Tongue (tissue), 2 donors: ENCODE results near the gene DYRK1A. TPM values are rescaled to one million over a fixed set of nuclear protein-coding genes. Genes with fewer than 3 reads are reported as not detected.

ENCODE experiments used
- DNase-seq: peaks from one replicate; pipeline ENCODE4 v3.0.0-alpha.2; 2015
- total RNA-seq: library from RNA; depleted of rRNA; stranded (reverse); fragments of >200 nt; gene quantifications from one replicate; pipeline ENCODE4 v1.2.3, GENCODE V29; 2014

The DYRK1A gene
- total RNA-seq, 1 donor from 2014 or later: 150 TPM

DNA sequence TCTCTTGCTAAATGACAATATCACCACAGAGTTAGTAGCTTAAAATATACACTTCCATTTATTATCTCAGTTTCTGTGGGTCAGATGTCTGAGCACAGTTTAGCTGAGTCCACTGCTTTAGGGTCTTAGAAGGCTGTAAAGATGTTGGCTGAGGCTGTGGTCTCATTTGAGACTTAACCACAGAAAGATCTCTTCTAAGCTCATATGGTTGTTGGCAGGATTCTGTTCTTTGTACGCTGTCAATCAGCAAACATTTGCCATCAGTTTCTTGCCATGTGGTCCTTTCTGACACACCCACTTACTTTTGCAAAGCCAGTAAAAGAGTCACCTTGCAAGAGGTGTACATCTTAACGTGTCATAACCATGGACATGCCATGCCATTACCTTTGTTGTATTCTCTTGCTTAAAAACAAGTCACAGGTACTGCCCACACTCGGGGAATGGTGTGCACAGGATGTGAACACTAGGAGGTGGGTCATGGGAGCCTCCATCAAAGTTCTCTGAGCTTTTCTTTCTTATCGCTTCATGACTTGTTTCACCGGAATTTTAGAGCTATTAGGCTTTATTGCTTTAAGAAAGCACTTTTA is 18.7 kb downstream of the DYRK1A start:
- DNase-seq: no peak

DNA sequence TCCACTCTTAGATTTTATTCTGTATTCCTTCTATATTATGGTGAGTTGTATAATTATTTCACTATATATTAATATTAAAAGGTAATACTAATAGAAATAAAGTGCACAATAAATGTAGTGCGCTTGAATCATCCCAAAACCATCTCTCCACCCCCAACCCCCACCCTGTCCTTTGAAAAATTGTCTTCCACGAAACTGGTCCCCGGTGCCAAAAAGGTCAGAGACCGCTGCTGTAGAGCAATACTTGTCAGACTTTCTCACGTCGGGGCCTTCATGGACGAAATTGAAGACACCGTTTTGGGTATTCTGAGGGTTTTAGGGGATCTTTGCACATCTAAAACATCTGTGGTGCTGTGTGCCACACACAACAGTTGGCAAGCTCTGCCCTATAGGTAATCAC is 19.6 kb downstream of the DYRK1A start:
- DNase-seq: no peak

DNA sequence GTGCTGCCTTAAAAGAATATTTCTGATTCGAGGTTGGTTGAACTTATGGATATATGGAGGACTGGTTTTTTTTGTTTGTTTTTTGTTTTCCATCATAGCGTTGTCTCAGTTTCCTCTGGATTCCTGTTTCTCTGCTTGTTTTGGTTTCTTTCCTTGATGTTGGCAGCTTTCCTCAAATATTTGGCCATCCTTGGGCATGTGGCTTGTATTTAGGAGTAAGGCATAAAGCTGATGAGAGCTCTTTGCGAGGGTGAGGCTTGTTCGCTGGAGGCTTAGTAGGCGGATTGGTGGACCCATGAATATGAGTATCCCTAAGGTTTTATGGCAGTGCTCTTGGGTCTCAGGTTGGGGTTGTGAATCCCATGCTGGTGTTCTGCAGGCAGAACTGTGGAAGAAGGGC is 22.9 kb downstream of the DYRK1A start:
- DNase-seq: no peak

DNA sequence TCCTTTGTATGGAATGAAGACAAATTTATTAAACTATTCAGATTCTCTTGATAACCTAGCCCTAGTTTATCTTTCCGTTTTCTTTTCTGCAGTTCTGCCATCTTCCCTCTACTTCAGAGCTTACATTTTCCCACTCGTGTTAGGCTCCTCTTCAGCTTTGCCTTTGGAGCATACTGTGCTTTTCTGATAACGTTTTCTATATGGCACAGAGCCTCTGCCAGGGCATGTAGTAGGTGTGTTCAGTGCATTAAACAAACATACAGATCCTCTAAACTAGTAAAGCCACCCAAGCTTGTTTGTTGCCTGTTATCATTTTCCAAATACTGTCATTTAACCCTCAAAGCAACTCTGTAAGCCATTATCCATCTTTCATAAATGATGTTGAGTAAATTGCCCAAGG is 25.1 kb downstream of the DYRK1A start:
- DNase-seq: no peak

DNA sequence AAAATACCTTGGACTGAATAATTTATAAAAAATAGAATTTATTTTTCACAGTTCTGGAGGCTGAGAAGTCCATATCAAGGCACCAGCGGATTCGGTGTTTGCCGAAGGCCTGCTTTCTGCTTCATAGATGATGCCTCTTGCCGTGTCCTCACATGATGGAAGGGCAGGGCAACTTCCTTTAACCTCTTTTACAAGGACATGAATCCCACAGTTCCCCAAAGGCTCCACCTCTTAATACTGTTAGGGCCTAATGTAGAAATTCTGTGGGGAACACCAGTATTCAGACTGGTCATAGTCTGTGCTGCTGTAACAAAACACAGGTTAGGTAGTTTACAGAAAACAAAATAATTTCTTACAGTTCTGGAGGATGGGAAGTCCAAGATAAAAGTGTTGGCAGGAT is 25.9 kb downstream of the DYRK1A start:
- no peak for DNase-seq

DNA sequence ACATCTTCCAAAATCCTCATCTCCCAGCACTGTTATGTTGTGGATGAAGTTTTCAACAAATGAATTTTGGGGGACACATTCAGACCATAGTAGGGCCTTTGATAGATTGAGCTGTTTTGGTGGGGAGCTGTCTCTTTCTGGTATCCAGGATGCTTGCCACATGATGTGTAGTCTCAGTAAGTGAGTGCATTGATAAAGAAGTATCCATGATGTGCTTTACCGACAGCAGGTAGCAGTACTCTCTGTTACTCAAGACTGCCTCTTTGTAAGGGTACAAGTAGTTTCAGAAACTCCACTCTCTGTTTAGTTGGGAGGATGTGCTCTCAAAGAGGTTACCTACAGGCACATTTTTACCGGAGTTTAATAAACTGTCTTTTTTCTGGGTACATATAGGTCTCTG is 26.5 kb downstream of the DYRK1A start:
- DNase-seq: no peak

DNA sequence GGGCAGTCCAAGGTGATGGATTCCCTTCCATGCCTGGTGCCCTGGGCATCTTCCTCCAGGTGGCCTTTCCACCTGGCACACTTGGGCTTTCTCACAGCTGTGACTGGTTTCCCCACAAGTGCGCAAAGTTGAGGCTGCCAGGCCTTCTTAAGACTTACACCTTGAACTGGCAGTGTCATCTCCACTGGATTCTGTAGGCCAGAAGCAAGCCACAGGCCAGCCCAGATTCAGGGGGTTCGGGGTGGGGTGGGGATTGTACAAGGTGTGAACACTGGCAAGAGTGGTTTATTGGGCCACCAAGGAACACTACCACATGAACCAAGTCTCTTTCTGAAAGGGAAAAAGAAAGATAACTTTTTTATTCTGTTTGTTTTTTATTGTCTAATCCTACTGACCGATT is 27.2 kb downstream of the DYRK1A start:
- DNase-seq: no peak

DNA sequence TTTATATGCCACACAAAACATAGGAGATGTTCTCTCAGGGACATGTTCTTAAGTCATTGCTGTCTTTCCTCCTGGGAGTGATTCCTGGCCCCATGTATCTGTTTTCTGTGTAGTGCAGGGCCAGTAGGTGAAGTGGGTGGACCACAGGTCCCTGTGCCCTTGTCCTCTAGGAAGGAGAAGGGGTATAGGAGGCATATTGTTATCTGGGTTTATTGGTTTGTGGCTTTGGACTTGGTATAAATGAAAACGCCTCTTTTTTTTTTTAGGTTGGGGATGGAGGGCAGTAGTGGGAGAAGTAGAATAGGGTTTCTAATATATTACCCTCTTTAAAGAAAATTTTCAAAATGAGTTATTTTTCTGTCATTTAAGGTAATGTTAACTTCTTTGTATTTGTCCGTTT is 29.4 kb downstream of the DYRK1A start:
- DNase-seq: no peak

DNA sequence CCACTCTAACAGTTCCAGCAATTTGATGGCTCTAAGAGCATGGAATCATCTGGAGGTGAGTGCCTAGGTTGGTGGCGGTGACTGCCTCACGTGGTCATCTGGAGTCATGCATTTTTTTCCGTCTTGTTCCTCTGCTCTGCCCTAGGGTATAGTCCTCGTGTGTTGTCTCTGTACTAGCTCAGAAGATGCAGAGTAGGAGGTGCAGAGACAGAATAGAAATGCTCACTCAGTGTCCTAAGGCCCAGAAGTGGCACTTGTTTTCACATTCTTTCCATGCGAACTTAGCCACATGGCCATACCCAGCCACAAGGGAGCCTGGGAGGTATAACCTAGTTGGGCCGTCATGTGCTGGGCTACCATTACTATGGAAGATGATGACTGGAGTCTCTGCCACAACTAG is 30.3 kb downstream of the DYRK1A start:
- DNase-seq: no peak

DNA sequence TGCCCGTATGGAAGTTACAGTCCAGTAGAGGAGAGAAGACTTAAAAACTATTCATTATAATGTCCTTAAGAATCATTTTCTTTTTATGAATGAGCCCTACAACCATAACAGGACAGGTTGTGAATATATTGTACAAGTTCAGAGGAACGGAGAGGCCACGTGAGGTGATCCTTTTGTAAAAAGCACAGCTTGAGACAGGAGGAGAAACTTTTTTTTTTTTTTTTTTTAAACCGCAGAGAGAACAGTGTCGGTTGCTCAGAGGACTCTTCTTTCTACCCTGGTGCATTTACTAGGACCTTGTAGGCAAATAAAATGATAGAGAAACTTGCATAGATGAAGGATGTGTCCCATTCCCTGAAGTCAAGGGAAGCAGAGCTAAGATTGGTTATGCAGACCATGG is 32.1 kb downstream of the DYRK1A start:
- no peak for DNase-seq

DNA sequence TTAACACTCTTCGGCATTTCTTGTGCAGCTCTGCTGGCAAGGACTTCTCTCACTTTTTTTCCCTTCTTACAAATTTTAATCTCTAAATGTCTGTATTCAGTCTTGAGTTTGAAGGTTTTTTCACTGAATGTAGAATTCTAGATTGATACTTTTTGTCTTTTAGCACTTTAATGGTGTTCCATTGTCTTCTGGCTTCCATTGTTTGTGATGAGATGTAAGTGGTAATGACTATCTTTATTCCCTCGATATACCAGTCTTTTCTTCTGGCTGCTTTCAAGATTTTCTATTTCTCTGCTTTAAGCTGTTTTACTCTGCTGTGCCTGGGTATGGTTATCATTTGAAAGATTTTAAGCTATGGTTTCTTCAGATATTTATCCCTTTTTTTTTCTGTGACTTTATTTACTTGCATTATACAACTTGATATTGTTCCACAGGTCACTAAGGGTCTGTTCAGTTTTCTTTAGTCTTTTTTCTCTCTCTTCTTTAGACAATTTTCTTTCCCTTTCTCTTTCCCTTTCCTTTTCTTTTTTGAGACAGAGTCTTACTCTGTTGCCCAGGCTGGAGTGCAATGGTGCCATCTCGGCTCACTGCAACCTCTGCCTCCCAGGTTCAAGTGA is 35.8 kb downstream of the DYRK1A start:
- no peak for DNase-seq

DNA sequence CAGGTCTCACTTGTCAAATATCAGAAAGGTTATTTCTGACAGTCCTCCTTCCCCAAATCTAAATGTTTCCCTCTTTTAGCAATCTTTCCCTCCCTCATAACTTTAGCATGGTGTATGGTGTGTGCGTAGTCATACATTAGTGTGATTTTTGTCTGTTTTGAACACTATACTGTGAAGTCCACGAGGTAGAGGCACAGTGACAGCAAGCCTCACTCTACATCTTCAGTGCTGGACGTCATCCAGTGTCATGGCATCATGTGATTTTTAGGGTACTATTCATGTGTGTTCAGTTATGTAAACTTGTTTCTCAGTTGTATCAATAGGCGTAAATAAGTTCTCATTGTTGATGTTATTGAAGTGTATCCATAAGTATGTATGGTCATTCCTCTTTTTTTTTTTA is 39.1 kb downstream of the DYRK1A start:
- DNase-seq: no peak

DNA sequence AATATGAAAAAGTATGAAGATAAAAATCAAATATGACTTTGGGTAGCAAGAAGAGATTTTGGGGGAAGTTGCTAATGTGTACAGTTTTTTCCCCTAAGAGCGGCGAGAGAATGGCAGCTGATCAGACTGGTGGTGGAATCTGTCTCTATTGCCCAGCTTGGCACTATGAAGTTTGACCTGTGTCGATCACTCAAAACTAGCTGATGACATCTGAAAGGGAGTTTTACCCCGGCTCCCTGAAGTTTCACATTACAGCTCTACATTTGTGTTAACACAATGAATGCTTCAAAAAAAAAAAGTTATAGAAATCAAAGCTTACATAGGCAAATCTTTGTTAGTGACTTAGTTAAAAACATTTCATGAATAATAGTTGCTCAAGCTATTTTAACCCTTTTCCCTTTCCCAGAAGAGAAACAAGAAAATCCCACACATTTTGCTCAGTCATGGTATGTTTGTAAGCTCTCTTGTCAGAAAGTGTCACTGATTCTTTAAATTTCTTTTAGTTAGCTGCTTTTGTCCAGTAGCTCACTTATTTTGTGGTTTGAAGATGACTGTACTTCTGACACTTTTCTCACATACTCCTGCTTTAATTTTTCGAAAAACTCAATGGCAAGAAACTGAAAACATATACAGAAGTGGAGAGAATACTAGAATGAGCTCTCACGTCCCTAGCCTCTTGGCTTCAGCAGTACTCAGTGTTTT is 41.3 kb downstream of the DYRK1A start:
- no peak for DNase-seq

DNA sequence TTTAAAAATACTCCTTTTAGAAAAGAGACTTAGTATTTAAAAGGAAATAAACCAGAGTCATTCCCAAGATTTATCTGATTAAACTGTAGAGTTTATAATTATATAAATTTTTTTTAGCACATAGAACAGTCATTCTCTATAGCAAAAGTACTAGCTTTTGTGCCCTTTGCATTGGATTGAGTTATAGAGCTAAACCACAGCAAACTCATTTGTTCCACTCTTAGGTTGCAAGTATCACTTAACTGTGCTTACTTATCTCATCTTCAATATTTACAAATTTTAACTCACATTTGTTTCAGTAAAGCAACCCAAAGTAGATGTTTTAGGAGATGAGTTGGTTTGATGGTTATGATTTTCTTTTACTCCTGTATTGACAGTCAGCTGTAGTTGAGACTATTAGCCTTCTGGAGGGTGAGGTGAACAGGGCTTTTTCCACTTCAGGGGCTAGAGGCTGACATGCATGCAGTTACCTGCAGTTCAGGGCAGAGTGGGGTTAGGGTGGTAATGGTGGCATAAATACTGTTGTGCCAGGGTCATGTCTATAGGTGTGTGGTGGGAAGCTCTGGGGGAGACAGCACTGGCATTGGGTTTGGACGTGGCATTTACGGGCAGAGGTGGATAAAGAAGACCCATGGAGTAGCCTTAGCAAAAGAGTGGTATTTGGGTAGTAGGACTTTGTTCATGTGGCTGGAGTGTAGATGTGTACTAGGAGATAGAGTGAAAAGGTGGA is 42.1 kb downstream of the DYRK1A start:
- no peak for DNase-seq

DNA sequence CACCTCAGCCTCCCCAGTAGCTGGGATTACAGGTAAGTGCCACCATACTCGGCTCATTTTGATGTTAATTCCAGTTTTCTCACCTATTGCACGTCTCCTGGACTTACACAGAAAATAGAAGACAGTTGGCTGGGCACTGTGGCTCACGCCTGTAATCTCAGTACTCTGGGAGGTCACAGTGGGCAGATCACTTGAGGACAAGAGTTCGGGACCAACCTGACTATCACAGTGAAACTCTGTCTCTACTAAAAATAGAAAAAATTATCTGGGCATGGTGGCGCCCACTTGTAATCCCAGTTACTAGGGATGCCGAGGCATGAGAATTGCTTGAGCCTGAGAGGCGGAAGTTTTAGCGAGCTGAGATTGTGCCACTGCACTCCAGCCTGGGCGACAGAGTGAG is 44.1 kb downstream of the DYRK1A start:
- no peak for DNase-seq

DNA sequence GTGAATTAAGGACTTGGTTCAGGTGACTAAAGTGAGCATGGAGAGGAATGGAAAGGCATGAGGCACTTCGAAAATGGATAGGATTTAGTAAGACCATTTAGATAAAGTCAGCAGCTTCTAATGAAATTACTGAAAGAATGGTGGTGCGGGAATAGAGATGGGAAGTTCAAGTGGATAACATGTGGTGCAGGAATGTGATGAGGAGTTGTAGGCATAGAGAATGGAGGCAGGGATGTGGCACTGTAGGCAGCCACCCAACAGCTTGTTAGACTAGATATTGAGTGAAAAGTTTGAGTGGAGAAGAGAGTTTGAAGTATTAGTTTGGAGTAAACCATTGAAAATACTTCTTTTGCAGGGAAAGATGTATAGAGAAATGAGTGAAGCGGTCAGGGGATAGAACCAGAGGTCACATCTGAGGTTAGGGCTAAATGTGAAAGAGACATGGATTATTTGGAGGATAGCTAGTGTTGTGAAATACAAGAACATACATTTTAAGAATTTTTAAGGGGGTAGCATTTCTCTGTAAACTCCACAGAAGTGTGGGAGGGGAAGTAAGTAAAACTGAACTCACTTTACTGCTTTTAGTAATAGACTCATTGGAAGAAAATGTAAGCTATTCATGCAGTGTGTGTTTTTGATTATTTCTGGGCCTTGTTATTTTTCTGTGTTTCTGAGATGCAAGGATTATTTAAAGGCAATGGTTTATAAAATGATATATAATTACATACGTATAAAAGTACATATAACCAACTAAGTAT is 46.2 kb downstream of the DYRK1A start:
- no peak for DNase-seq

DNA sequence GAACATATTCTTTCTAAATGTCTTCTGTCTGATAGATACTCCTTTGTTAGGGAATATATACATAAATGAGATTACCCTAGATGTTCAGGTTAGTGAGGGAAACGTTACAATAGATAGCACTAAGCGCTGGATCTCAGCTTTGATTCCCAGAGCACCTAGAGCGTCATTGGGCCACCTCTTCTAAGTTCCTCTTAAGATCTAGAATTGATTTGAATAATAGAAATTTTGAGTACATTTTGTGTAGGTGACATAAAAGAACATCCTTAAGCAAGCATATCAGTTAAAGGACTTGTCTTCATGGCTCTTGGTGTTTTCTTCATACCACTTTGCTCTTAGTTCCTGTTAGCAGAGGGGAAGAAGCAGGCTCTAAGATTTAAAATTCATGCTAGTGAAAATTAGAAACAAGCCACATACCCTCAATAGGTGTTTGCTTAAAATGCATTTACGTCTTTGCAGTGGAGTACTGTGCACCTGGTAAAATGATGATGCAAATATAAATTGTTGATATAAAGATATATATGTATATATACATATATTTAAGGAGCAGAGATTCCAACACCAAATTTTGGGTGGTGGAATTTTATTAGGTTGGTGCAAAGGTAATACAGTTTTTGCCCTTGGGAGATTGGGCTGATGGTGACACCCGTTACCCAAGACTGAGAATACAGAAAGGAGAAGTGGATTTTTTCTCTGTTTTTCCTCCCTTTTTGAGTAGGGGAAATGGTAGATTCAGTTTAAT is 47.1 kb downstream of the DYRK1A start:
- DNase-seq: no peak

DNA sequence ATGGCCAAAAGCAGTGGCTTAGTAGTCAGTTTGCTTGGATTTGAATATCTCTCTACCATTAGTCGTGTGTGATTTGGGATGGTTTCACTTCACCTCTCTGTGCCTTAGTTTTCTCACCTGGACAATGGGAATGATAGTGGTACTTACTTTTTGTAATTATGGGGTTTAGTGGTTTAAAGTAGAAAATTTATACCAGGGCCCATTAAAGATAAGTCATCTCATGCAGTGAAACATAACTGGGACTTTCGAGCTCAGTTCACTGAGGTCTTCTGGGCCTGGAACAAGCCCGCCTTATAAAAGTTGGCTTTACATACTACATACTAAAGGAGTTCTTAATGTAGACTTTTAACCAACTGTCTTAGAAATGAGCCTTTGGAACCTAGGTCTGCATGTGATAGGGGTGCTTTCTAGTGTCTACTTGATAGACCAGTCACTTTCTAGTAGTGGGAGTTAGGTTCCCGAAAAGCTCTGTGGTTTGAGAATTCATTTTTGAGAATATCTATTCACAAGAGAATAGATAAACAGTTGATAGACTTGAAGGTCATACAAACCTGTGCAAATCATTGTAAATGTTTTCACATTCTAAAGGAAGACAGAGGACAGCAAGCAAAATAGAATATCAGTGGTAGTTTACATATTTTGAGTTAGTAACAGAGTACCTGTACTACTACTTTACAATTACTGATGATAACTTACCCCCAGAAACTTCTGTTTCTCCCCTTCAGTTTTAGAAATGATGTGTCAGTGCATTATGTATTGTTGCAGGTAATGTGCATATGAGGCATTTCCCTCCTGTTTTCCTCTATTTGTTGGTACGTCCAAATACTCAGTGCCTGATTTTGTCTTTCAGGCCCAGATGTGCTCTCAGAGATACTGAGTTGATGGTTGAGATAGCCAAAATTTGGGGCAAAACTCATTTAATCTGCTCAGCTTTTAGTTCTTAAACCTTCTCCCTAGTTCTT is 48.0 kb downstream of the DYRK1A start:
- DNase-seq: no peak

DNA sequence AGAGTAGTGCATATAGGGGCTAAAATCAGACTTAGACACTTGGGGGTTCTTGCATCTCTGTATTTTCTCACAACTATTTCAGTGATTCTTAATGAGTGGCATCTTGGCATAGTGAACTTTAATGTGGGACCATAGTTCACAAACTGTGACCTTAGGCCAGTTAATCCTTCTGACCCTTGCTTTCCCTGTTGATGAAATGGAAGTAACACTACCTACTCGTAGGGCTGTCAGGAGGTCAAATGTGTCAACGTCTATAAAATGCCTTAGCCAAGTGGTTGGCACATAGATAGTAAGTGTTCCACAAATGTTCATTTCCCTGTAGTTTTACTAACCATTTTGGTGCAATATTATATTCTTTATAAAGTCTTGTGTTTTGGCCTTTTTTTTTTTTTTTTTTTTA is 49.4 kb downstream of the DYRK1A start:
- DNase-seq: no peak

DNA sequence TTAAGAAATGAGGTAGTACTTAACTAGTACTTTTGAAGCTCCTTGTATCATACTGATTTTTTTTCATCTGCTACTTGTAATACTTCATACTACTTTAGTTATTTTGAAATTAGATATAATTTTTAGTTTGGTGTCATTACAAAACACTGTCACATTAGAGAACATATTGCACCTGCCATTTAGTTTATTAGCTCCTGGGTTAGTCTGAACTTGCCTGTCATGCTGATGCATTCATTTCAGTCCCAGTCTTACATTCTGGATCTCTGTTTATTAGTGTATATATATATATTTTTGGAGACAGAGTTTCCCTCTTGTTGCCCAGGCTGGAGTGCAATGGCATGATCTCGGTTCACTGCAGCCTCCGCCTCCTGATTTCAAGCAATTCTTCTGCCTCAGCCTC is 50.3 kb downstream of the DYRK1A start:
- DNase-seq: no peak
